Endothelial cell of umbilical vein (primary cell): Measurements from ENCODE around the gene SCGB2A2. TPM values are rescaled to one million over a fixed set of nuclear protein-coding genes. Genes with fewer than 3 reads are reported as not detected.

ENCODE experiments used
- Bru-seq: library from RNA; stranded (reverse); fragments of 400-500 nt; gene quantifications from one replicate; lab custom pipeline; 2021; lab: Mats Ljungman, UMichigan
- BruChase-seq, 2 experiments: library from RNA; stranded (reverse); fragments of 400-500 nt; gene quantifications; one replicate each; lab custom pipeline; 2021; lab: Mats Ljungman, UMichigan
- BruUV-seq: library from RNA; stranded (reverse); fragments of 400-500 nt; replicated peaks from 2 replicates; lab custom pipeline; 2021; lab: Mats Ljungman, UMichigan
- CTCF ChIA-PET: fragments of 300-600, 350-600 bp; sonication (Branson Sonifier 250); formaldehyde crosslinking; loops from one replicate; lab custom pipeline; 2021; ENCODE audit warnings: antibody characterized with exemption, inconsistent platforms; lab: Charles Lee
- POLR2A ChIA-PET: fragments of 300-600, 350-600 bp; sonication (Branson Sonifier 250); formaldehyde crosslinking; loops from one replicate; lab custom pipeline; 2021; ENCODE audit warnings: antibody characterized with exemption, inconsistent platforms; lab: Charles Lee
- DNase-seq: peaks from one replicate; pipeline ENCODE4 v3.0.0-alpha.2; 2011; ENCODE audit warnings: low read depth, low spot score
- FAIRE-seq: peaks from 2 replicates; lab custom pipeline; 2011; peaks lifted over from hg19 to GRCh38; lab: Jason Lieb, UNC
- H2AFZ ChIP-seq: 2 replicates; pipeline ENCODE4 v1.6.0; 2012; ENCODE audit warnings: low read depth, low read length, control low read depth, inconsistent platforms
- H3K27ac ChIP-seq: 2 replicates; pipeline ENCODE4 v1.5.1; 2011; ENCODE audit warnings: low read depth, mild to moderate bottlenecking, control low read depth, low read length, moderate library complexity; ENCODE audit not compliant: insufficient read depth
- H3K27me3 ChIP-seq, 2 experiments: 2 replicates each; pipeline versions ENCODE4 v1.6.0 to v1.6.1; 2011; ENCODE audit warnings: low read length in 2 of 2, mixed read lengths in 1 of 2; ENCODE audit not compliant: control insufficient read depth in 2 of 2, insufficient read depth in 2 of 2
- H3K36me3 ChIP-seq, 2 experiments: 2 replicates in 1 of 2; 3 replicates in 1 of 2; pipeline ENCODE4 v1.5.1; 2011; ENCODE audit warnings: low read length in 2 of 2, mild to moderate bottlenecking in 1 of 2, moderate library complexity in 1 of 2; ENCODE audit not compliant: control insufficient read depth in 2 of 2, insufficient read depth in 2 of 2; ENCODE audit errors: extremely low read depth in 1 of 2
- H3K4me1 ChIP-seq: 3 replicates; pipeline ENCODE4 v1.5.1; 2011; ENCODE audit warnings: mild to moderate bottlenecking, low read length; ENCODE audit not compliant: control insufficient read depth, insufficient read depth; ENCODE audit errors: extremely low read depth
- H3K4me2 ChIP-seq: 2 replicates; pipeline ENCODE4 v1.6.1; 2011; ENCODE audit warnings: low read length, control low read depth, mixed read lengths; ENCODE audit not compliant: insufficient read depth
- H3K4me3 ChIP-seq, 3 experiments: fragments of 200-600 bp in 1 of 3; sonication (generic), shearing (Covaris generic) in 1 of 3; replicated peaks in 1 of 3; 2 replicates each; pipeline ENCODE4 v1.5.1; 2011 to 2016; ENCODE audit warnings: control low read depth in 3 of 3, low read length in 3 of 3, mild to moderate bottlenecking in 2 of 3, inconsistent platforms in 1 of 3, low read depth in 1 of 3, moderate library complexity in 1 of 3; ENCODE audit not compliant: insufficient read depth in 1 of 3
- H3K79me2 ChIP-seq: 2 replicates; pipeline ENCODE4 v1.6.0; 2012; ENCODE audit warnings: low read length, inconsistent platforms; ENCODE audit not compliant: control insufficient read depth, insufficient read depth
- H3K9ac ChIP-seq: replicated peaks from 2 replicates; pipeline ENCODE3; 2011; ENCODE audit warnings: low read length, control low read depth; ENCODE audit not compliant: insufficient read depth; ENCODE audit errors: extremely low read depth
- H3K9me1 ChIP-seq: replicated peaks from 3 replicates; pipeline ENCODE4 v1.6.0; 2011; ENCODE audit warnings: mild to moderate bottlenecking, low read length; ENCODE audit not compliant: control insufficient read depth, insufficient read depth; ENCODE audit errors: extremely low read depth
- H3K9me3 ChIP-seq: replicated peaks from 2 replicates; pipeline ENCODE4 v1.5.1; 2012; ENCODE audit warnings: low read length, inconsistent platforms; ENCODE audit not compliant: control insufficient read depth, insufficient read depth
- H4K20me1 ChIP-seq: replicated peaks from 2 replicates; pipeline ENCODE3; 2011; ENCODE audit warnings: mild to moderate bottlenecking, low read length; ENCODE audit not compliant: control insufficient read depth, insufficient read depth; ENCODE audit errors: extremely low read depth
- EZH2 ChIP-seq: IDR thresholded peaks from 2 replicates; pipeline ENCODE4 v1.6.1; 2012; ENCODE audit warnings: borderline replicate concordance, low read depth, mild to moderate bottlenecking, moderate library complexity, low read length, inconsistent platforms; ENCODE audit not compliant: severe bottlenecking
- GATA2 ChIP-seq: IDR thresholded peaks from 2 replicates; pipeline ENCODE4 v1.7.0; 2011; ENCODE audit warnings: low read depth, mild to moderate bottlenecking, moderate library complexity, mixed read lengths, low read length; ENCODE audit not compliant: insufficient read length, insufficient read depth
- JUN ChIP-seq: IDR thresholded peaks from 2 replicates; pipeline ENCODE4 v1.6.1; 2011; ENCODE audit warnings: borderline replicate concordance, low read depth; ENCODE audit not compliant: insufficient read length, insufficient read depth
- MYC ChIP-seq: IDR thresholded peaks from one replicate; pipeline ENCODE4 v1.6.1; 2011; ENCODE audit warnings: mild to moderate bottlenecking, low read depth, low read length
- POLR2A ChIP-seq: IDR thresholded peaks from 2 replicates; pipeline ENCODE4 v1.6.1; 2012; ENCODE audit warnings: low read depth, mild to moderate bottlenecking, control low read depth, low read length
- POLR2AphosphoS5 ChIP-seq: IDR thresholded peaks from 2 replicates; pipeline ENCODE4 v1.6.1; 2012; ENCODE audit warnings: low read depth, mild to moderate bottlenecking, control low read depth, low read length, moderate library complexity; ENCODE audit not compliant: insufficient read depth
- dilution Hi-C: fragments of 300-500 bp; cut with MboI; formaldehyde crosslinking; loops from one replicate; pipeline ENCODE4 v1.15.0; 2019; ENCODE audit warnings: low sequenced_read_pairs; ENCODE audit not compliant: extremely low pct_ligation_motif_present
- intact Hi-C: fragments of 100-400 bp; cut with micrococcal nuclease; formaldehyde crosslinking; loops from one replicate; pipeline ENCODE4 v1.10.0; 2022
- long read RNA-seq: library from polyadenylated mRNA; stranded (forward); transcript quantifications from one replicate; pipeline ENCODE4 v2.0.0, GENCODE V29; 2021
- polyA minus RNA-seq, 3 experiments: library from RNA; depleted of rRNA, polyadenylated mRNA; stranded (reverse); fragments of >200 nt; gene quantifications; 1 replicate in 1 of 3; 2 replicates in 2 of 3; pipeline ENCODE4 v1.2.3, GENCODE V29; 2011
- polyA plus RNA-seq, 4 experiments: library from polyadenylated mRNA; depleted of rRNA in 3 of 4; stranded (reverse) in 3 of 4; unstranded in 1 of 4; fragments of >200 nt; gene quantifications; 2 replicates each; pipeline versions ENCODE4 v1.2.1 to v1.2.3, GENCODE V29; 2011 to 2012; ENCODE audit warnings: missing spikeins in 1 of 4
- total RNA-seq: library from RNA; stranded (reverse); gene quantifications from 2 replicates; pipeline ENCODE4 v1.2.3, GENCODE V29; 2021
- TF ChIP-seq, protein P1 (sequence below), 2 donors: IDR thresholded peaks; 1 replicate in 1 of 2; 2 replicates in 1 of 2; pipeline ENCODE4 v1.5.1; 2011; ENCODE audit warnings: low read length in 2 of 2, mild to moderate bottlenecking in 2 of 2, moderate library complexity in 2 of 2, control low read depth in 1 of 2, inconsistent platforms in 1 of 2, low read depth in 1 of 2; ENCODE audit not compliant: insufficient read depth in 1 of 2; ENCODE audit errors: extremely low read depth in 1 of 2
- TF ChIP-seq, protein P2 (sequence below): IDR thresholded peaks from 2 replicates; pipeline ENCODE4 v1.6.1; 2011; ENCODE audit not compliant: insufficient read depth, insufficient read length

SCGB2A2 gene
- total RNA-seq: not detected in 2 replicates
- polyA plus RNA-seq: not detected in 2 replicates
- polyA plus RNA-seq (2011; cell fraction: cytosol; rRNA removed): not detected in 2 replicates
- not detected in 2 replicates for polyA plus RNA-seq (2011; cell fraction: nucleus; rRNA removed)
- not detected in 2 replicates for polyA plus RNA-seq (2012)
- not detected in 2 replicates for polyA minus RNA-seq
- not detected for polyA minus RNA-seq (2011; cell fraction: cytosol; rRNA and poly(A)+ RNA removed)
- not detected in 2 replicates for polyA minus RNA-seq (2011; cell fraction: nucleus; rRNA and poly(A)+ RNA removed)
- Bru-seq, nascent RNA: not detected
- not detected for BruChase-seq, experiment 1, labeled RNA remaining after a 6-hour chase
- not detected for BruChase-seq, experiment 2, labeled RNA remaining after a 2-hour chase
- long read RNA-seq: 0 reads

DNA sequence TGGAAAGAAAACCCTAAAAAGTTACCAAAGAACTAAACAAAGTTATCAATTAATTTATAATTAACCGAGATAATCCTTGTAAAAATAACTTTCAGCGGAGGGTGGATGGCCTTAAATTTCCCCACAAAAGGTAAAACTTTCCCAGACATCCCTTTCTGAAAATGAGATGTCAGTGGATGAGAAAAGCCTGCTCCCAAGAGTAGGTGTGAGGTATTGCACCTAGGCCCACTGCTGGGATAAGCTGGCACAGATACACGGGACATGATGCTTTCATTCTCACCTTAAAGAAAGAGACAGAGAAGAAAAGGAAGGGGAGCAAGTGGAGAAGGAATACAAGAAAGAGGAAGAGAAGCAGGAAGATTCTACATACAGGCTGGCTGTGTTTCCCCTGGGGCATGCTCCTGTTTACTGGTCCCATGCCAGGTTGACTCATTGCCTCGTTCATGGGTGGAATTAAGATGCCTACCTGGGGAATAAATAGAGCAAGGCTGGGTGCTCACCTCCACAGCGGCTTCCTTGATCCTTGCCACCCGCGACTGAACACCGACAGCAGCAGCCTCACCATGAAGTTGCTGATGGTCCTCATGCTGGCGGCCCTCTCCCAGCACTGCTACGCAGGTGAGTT, at the start of gene SCGB2A2:
SCGB2A2 (plus strand) TSS at position 505 of the 625 bp plus-strand sequence; CDS start at position 564, 59 bp downstream.
- no peak within 1 kb of the TSS for H3K27ac ChIP-seq
- no peak for FAIRE-seq
- no peak for DNase-seq
- H3K9me3 ChIP-seq: no peaks in the 10 kb centered on the region
- peaks cover 14% of the 10 kb centered on the region for H3K4me1 ChIP-seq
- dilution Hi-C loops: no loop called here
- H3K4me3 ChIP-seq: no peak within 1 kb of the TSS
- H3K9me1 ChIP-seq: no peaks in the 10 kb centered on the region
- no peak within 1 kb of the TSS for H3K9ac ChIP-seq
- peaks cover 4 to 7% of the 10 kb centered on the region in 2 experiments for H3K27me3 ChIP-seq
- no peaks in the 10 kb centered on the region for H3K36me3 ChIP-seq
- POLR2A ChIA-PET: no interaction called here
- intact Hi-C loops: no loop called here
- TF ChIP-seq EZH2: no peak
- no peak for TF ChIP-seq MYC
- TF ChIP-seq POLR2AphosphoS5: no peak
- no peak for TF ChIP-seq POLR2A
- TF ChIP-seq, protein P1, sequence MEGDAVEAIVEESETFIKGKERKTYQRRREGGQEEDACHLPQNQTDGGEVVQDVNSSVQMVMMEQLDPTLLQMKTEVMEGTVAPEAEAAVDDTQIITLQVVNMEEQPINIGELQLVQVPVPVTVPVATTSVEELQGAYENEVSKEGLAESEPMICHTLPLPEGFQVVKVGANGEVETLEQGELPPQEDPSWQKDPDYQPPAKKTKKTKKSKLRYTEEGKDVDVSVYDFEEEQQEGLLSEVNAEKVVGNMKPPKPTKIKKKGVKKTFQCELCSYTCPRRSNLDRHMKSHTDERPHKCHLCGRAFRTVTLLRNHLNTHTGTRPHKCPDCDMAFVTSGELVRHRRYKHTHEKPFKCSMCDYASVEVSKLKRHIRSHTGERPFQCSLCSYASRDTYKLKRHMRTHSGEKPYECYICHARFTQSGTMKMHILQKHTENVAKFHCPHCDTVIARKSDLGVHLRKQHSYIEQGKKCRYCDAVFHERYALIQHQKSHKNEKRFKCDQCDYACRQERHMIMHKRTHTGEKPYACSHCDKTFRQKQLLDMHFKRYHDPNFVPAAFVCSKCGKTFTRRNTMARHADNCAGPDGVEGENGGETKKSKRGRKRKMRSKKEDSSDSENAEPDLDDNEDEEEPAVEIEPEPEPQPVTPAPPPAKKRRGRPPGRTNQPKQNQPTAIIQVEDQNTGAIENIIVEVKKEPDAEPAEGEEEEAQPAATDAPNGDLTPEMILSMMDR (IDR thresholded peaks at IDR 0.05; ENCODE audit: extremely low read depth in 1 of 2, insufficient read depth in 1 of 2, low read depth in 1 of 2, low read length in 2 of 2): peak; percentile 15 to 19
- TF ChIP-seq, protein P2, sequence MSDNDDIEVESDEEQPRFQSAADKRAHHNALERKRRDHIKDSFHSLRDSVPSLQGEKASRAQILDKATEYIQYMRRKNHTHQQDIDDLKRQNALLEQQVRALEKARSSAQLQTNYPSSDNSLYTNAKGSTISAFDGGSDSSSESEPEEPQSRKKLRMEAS: no peak
- TF ChIP-seq JUN: no peak
- no peak for TF ChIP-seq GATA2
- CTCF ChIA-PET: interaction anchor here (1.1 kb wide), 2 partner anchors 28 to 53 kb away, joined by 3 to 5 read pairs; partner anchors contain the start of gene SCGB1D4
- no peak within 1 kb of the TSS for H3K4me2 ChIP-seq
- no peaks in the 10 kb centered on the region for H4K20me1 ChIP-seq
- no peaks in the 10 kb centered on the region for H3K79me2 ChIP-seq
- no TSS peak for BruUV-seq
- H2AFZ ChIP-seq: no peak within 1 kb of the TSS
